NCI-H774 (cell line): ENCODE results near the gene PPIL3.

Experiments used
- DNase-seq: peaks from one replicate; lab custom pipeline; 2025; lab: John Stamatoyannopoulos, UW

The PPIL3 gene

DNA sequence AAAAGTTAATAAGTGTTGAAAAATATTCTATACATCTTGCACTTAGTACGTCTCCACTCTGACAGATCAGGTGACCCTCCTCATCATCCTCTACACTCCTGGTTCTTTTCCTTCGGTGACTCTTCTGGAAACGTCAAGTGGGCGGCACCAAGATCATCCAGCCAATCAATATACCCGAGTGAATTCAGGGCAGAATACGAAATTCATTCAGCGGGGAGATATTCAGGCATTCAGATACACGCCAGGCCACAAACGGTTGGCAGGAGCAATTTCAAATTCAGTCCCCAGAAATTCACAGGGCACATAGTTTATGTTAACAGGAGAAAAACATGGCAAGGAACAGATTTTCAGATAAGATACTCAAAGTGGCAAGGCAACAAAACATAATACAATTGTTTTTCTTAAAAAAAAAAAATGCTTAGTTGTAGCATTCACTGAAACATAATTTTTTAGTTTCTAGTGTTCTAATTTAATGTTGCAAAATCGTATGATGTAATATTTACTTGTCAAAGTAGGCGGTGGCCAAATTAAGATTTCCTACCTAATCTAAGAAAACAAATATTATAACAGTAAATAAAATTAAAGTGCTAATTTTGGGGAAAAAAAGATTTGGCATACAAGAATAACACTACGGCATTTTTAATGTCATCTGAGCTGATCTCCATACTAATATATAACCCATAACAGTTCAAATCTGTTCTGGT, 28.6 kb downstream of the PPIL3 start:
- DNase-seq, result no peak

DNA sequence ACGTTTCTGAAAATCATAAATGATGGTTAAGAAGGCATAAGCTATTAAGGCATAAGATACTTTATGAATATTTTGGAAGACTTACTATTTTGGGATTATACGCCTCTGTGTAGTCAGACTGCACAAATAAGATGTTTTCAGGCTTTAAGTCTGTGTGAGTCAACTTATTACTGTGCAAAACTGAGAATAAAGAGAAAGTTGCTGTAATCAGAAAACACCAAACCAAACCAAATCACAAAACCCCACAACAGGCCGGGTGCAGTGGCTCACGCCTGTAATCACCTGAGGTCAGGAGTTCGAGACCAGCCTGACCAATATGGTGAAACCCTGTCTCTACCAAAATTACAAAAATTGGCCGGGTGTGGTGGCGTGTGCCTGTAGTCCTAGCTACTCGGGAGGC, 32.1 kb downstream of the PPIL3 start:
- no peak for DNase-seq

DNA sequence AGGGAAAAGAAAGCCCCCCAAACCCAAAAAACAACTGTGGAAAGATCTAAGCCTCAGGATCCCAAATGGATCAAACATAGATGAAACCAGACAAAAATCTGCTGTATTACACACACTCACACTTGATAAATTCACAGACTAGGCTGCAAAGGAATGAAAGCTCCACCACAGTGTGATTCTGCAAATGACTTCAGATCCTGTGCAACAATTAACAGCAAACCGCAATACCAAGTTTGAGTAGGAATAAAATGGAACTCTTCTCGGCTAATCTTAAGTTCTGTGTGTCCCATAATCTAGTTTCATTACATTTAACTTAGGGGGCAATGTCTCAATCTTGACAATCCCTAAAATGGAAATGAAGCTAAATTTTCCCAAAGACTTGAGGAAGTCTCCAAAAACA, 36.3 kb downstream of the PPIL3 start:
- no peak for DNase-seq

DNA sequence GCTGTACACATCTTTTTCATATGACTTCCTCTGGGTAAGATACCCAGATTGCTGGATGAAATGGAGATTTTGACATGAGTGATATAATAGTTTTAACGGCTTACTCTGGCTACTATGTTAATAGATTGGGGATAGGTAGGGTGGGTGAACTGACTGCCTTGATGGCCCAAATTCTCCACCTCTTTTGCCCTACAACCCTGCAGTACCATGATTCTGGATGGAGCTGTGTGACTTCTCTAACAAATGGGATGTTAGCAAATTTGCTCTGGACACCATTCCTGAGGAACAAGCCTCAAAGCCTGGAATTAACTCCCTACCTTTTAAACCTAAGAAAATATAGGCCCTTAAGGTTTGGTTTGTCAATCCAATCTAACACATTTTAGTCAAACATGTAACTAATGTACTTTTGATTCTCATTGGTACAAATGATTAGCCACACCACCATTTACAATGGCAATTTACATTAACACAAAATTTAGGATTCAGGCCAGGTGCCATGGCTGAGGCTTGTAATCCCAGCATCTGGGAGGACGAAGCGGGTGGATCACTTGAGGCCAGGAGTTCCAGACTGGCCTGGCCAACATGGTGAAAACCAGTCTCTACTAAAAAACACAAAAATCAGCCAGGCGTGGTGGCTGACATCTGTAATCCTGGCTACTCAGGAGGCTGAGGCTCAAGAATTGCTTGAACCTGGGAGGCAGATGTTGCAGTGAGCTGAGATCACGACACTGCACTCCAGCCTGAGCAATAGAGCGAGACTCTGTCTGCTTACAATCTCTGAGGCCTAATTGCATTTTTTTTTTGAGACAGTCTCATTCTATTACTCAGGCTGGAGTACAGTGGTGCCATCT, 37.3 kb downstream of the PPIL3 start:
- DNase-seq, result no peak

DNA sequence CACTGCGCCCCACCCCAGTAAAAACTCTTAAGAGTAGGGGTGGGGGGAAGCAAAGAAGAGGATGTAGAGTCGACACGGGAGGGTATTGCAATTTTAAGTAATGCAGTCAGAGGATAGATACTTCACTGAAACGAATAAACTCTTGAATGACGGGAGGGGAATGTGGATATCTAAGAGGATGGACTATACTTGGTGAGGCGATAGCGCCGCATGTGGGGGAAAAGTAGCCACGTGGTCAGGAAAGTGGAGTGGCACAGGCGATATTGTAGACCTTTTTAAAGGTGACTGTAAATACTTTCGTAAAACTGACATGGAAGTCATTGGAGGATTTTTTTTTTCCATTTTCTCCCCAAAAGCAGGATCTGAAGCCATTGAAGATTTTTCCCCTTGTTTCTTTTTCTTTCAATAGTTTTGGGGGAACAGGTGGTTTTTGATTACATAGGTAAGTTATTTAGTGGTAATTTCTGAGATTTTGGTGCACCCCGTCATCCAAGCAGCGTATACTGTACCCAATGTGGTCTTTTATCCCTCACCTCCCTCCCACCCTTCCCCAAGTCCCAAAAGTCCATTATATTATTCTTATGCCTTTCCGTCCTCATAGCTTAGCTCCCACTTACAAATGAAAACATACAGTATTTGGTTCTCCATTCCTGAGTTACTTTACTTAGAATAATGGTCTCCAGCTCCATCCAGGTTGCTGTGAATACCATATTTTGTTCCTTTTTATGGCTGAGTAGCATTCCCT, 38.2 kb downstream of the PPIL3 start:
- DNase-seq, result no peak

DNA sequence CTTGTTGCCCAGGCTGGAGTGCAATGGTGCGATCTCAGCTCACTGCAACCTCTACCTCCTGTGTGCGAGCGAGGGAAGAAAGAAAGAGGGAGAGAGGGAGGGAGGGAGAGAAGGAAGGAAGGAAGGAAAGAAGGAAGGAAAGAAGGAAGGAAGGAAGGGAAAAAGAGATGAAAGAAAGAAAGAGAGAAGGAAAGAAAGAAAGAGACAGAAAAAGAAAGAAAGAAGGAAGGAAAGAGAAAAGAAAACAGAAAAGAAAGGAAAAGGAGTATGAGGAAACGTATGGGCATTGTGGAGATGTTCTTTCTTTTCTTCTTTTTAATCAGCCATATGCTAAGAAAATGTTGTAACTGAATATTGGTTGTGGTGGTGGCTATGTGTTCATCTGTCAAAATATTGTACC, 40.9 kb downstream of the PPIL3 start:
- DNase-seq, result no peak

DNA sequence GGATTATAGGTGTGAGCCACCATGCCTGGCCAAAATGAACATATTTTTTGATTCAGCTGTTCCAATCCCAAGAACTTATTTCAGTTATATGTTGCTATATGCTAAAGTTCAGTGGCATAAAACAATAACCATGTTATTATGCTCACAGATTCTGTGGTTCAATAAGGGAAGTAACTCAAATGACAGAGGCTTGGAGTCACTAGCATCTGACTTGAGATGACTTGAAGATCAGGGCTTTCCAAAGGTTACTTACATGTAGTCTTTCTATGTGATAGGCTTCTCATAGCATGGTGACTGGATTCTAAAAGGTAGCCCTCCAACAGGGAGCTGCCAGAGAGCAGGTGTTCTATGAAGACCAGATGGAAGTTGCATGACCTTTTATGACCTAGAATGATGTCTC, 41.6 kb downstream of the PPIL3 start:
- no peak for DNase-seq

DNA sequence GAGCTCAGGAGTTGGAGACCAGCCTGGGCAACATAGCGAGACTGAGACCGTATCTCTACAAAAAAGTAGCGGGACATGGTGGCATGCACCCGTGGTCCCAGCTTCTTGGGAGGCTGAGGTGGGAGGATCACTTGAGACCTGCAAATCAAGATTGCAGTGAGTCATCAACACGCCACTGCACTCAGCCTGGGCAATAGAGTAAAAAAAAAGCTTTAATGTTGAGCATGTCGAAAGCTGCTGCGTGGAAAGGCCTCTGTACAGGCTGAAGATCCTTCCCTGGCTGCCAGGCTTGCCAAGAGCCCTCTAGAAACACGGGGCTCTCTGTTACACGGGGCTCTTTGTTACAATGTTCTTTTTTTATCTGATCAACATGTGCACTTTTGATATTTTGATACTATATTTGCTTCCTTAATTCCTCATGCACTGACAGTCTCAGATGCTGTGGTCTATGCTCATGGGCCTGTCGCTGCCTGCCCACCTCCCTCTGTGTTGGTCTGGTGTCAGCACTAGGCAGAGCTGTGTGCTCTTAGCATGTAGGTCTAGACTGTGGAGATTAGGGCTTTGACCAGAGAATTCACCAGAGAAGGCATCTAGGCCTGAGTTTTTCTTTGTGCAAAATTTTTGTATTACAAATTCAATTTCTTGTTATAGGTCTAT, 43.1 kb downstream of the PPIL3 start:
- DNase-seq, result no peak

DNA sequence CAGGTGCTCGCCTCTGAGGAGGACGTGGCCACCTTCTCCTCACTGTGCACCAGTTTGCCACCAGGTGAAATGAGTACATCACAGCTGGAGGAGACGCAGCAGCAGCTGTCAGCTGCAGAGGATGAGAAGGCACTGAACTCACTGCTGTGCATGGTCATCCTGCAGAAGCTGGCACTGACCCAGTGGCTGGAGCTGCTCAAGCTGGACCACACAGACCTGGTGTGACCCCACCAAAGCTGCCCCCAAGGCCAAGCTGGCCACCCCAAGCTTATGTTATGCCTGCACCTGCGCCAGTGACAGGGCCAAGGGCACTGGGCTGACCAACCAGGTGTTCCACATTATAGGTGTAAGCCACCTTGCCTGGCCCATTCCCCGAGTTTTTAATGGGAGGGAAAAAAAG, 43.7 kb downstream of the PPIL3 start:
- DNase-seq, result no peak

DNA sequence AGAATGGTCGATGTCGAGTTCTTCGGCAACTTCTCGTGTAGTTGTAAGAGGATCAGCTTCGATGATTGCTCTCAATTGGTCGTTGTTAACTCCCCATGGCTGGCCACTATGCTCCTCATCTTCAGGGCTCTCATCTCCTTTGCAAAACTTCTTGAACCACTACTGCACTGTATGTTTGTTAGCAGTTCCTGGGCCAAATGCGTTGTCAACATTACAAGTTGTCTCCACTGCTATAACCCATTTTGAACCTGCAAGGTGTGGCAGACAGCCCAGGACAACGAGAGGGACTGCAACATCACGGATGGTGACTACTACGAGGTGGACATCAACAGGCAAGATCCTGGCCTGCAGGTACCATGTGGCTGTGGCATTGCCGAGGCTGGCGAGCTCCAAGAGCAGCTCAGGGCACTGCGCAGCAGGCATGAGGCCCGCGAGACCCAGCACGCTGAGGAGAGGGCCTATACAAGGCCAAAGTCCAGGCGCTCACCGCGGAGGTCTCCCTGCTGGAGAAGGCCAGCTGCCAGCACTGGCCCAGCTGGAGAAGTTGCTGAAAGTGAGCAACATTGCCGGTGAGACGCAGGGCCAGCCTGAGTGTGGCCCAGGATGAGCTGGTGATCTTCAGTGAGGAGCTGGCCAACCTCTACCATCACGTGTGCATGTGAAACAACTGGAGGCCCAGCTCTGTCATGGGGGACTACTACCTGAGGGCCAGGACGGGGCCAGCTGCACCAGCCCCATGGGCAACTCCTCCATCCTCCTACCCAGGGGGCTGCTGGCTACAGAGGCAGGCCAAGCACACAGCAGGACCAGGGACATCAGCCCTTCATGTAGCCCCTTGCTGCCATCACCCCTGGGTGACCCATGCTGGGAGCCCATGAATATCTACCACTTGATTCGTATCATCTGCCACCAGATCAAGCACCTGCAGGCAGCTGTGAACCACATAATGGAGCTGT, 44.6 kb downstream of the PPIL3 start:
- no peak for DNase-seq

DNA sequence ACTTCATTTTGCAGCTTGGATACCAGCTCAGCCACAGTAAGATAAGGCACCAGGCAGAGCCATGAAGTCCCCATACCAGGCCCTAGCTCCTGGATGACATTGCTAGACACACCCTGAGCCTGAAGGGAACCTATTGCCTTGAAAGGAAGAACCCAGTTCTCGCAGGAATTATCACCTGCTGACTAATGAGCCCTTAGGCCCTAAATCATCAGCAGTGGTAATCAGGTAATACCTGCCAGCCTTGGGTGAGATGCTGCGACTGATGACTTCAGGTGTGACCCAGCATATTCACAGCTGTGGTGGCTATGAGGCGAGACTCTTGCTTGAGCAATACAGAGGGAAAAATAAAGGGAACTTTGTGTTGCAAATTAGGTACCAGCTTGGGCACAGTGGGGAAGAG, 49.4 kb downstream of the PPIL3 start:
- DNase-seq, result no peak

DNA sequence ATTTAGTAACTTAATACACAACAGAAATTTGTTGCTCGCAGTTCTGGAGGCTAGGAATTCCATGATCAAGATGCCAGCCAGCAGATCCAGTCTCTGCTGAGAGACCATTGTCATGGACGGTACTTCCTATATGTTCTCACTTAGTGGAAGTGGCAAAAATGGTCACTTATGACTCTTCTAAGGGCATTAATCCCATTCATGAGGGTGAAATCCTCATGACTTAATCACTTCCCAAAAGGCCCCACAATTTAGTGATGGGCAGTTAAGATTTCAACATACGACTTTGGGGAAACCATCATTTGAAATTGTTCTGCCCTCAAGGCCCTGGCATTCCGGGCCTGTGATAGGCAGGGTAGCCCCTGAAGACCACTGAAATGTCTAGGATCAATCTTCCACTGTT, 54.2 kb downstream of the PPIL3 start:
- DNase-seq, result no peak

DNA sequence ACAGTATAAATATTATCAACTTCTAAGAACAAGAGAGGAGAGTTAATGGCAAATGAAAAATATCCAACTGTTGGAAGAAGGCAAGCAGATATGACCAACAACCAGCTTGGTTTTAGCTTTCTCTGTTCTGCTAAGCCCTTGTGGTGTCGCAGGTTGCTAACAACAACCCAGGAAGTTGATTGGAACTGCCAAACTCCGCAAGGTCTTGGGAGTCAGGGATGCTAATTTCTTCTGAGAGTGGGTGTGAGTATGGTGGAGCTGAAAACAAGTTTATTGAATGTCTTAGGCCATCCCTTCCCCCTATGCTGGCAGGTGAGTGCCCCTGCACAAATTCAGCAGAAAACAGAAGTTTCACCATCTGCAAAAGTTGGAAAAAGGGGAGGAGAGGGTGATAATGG, 59.6 kb downstream of the PPIL3 start:
- no peak for DNase-seq

DNA sequence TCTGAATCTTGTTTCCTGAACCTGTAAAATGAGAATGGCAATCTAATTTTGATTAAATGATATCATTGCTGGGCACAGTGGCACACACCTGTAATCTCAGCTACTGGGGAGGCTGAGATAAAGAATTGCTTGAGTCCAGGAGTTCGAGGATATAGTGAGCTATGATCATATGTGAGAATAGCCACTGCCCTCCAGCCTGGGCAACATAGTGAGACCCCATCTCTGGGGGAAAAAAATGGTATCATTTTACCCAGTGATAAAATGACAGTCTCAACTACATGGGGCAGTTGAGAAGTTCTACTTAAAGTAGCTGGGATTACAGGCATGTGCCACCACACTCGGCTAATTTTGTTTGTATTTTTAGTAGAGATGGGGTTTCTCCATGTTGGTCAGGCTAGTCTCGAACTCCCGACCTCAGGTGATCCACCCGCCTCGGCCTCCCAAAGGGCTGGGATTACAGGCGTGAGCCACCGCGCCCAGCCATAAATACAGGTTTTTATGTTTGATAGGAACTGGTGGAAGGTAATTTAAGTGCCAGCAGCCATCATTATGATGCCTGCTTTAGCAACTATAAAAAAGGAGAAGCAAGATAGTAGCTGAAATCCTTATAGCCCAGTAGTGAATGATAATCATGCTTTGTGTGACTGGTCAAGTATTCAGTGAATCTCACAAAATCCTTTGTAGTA, 60.2 kb downstream of the PPIL3 start:
- DNase-seq, result no peak

DNA sequence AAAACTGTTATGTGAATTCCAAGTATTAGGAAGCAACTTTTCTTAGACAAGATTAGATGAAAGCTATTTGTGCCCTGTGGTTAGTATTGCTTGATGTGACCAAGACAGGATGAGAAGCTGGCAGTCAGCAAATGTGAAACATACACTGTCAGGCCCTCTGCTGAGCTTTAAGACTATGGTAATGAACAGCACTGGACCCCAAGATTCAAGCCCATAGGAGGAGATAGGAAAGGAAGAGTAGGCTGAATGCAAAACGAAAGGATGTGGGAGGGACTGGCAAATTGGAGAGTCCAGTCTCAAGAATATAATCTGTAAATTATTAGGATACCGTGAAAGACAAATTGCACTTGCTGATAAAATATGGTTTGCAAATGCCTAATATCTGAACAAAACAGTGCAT, 60.8 kb downstream of the PPIL3 start:
- DNase-seq, result no peak

DNA sequence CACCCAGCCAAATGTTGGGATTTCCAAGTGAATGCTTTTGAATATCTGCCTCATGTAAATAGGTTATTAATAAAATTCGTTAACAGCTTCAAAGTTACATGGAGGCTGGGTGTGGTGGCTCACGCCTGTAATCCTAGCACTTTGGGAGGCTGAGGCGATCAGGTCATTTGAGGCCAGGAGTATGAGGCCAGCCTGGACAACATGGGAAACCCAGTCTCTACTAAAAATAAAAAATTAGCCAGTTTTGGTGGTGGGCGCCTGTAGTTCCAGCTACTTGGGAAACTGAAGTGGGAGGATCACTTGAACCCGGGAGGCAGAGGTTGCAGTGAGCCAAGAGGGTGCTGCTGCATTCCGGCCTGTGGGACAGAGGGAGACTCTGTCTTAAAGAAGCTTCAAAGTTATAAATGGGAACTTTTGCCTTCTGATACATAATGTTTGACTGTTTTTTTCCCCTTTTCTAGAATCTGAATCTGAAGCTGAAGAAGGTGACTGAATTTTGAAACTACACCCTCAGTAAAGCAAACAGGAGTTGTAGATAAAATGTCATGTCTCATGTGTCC, 67.1 kb downstream of the PPIL3 start:
- no peak for DNase-seq
